GM23338 (cell line): Measurements from ENCODE around the gene NMRK2. TPM values are rescaled to one million over a fixed set of nuclear protein-coding genes. Genes with fewer than 3 reads are reported as not detected.

Source experiments
- ATAC-seq: fragments of 200-7000 bp; cut with Tn5 transposase; 3 replicates; pipeline ENCODE4 v1.9.1; 2020
- DNase-seq: peaks from one replicate; pipeline ENCODE4 v3.0.0-alpha.2; 2015; ENCODE audit warnings: low spot score
- H2AFZ ChIP-seq: fragments of 200-600 bp; sonication (generic); 2 replicates; pipeline ENCODE4 v1.8.0; 2016; ENCODE audit warnings: antibody characterized with exemption, mild to moderate bottlenecking, moderate library complexity
- H3F3A ChIP-seq: fragments of 200-600 bp; sonication (generic); replicated peaks from 2 replicates; pipeline ENCODE4 v1.8.0; 2017; ENCODE audit warnings: antibody characterized with exemption, mixed run types, low read depth
- H3K27ac ChIP-seq: fragments of 200-600 bp; sonication (generic); 2 replicates; pipeline ENCODE4 v1.6.1; 2016; ENCODE audit warnings: low read depth
- H3K27me3 ChIP-seq: fragments of 200-600 bp; sonication (generic); 2 replicates; pipeline ENCODE4 v1.8.0; 2016; ENCODE audit warnings: mild to moderate bottlenecking, mixed run types, moderate library complexity; ENCODE audit not compliant: insufficient read depth
- H3K36me3 ChIP-seq: fragments of 200-600 bp; sonication (generic); 2 replicates; pipeline ENCODE4 v1.8.0; 2016; ENCODE audit warnings: mild to moderate bottlenecking; ENCODE audit not compliant: insufficient read depth
- H3K4me1 ChIP-seq: fragments of 200-600 bp; sonication (generic); 2 replicates; pipeline ENCODE4 v1.8.0; 2016; ENCODE audit warnings: mild to moderate bottlenecking, moderate library complexity; ENCODE audit not compliant: insufficient read depth
- H3K4me2 ChIP-seq: fragments of 200-600 bp; sonication (generic); 2 replicates; pipeline ENCODE4 v1.7.1; 2017; ENCODE audit warnings: mixed run types
- H3K4me3 ChIP-seq: fragments of 200-600 bp; sonication (generic); 2 replicates; pipeline ENCODE4 v1.6.1; 2016; ENCODE audit warnings: mixed run types
- H3K79me2 ChIP-seq: fragments of 200-600 bp; sonication (generic); replicated peaks from 2 replicates; pipeline ENCODE4 v1.8.0; 2017; ENCODE audit warnings: mild to moderate bottlenecking; ENCODE audit not compliant: insufficient read depth
- H3K9me2 ChIP-seq: fragments of 200-600 bp; sonication (generic); 2 replicates; pipeline ENCODE4 v1.8.0; 2017; ENCODE audit not compliant: insufficient read depth
- H4K20me1 ChIP-seq: fragments of 200-600 bp; sonication (generic); replicated peaks from 2 replicates; pipeline ENCODE4 v1.8.0; 2017; ENCODE audit warnings: mild to moderate bottlenecking; ENCODE audit not compliant: insufficient read depth
- H3K27ac Mint-ChIP-seq: 2 replicates; pipeline ENCODE4 v1.8.0; 2020; ENCODE audit warnings: inconsistent platforms, mild to moderate bottlenecking, moderate library complexity, mixed read lengths
- H3K27me3 Mint-ChIP-seq: 3 replicates; pipeline ENCODE4 v1.8.0; 2022; ENCODE audit warnings: low read depth, mild to moderate bottlenecking, moderate library complexity, mixed read lengths, inconsistent platforms; ENCODE audit not compliant: insufficient read depth, poor library complexity
- H3K36me3 Mint-ChIP-seq: 3 replicates; pipeline ENCODE4 v1.8.0; 2021; ENCODE audit warnings: low read depth, mild to moderate bottlenecking, inconsistent platforms, moderate library complexity, mixed read lengths
- H3K4me1 Mint-ChIP-seq: 3 replicates; pipeline ENCODE4 v1.8.0; 2020; ENCODE audit warnings: mild to moderate bottlenecking, inconsistent platforms, mixed read lengths
- H3K4me3 Mint-ChIP-seq: 3 replicates; pipeline ENCODE4 v1.8.0; 2021; ENCODE audit warnings: moderate library complexity, mild to moderate bottlenecking, inconsistent platforms, mixed read lengths
- H3K9me3 Mint-ChIP-seq: 3 replicates; pipeline ENCODE4 v1.8.0; 2020; ENCODE audit warnings: moderate library complexity, mild to moderate bottlenecking, inconsistent platforms, mixed read lengths
- CREB1 ChIP-seq: fragments of 250-450 bp; sonication (Bioruptor Pico); IDR thresholded peaks from 2 replicates; pipeline ENCODE4 v1.5.0; 2020; ENCODE audit warnings: low read depth, mild to moderate bottlenecking, moderate library complexity
- ETS1 ChIP-seq: IDR thresholded peaks from 2 replicates; pipeline ENCODE4 v1.6.1; 2016; ENCODE audit warnings: antibody characterized with exemption
- EZH2phosphoT487 ChIP-seq: fragments of 200-600 bp; sonication (generic); IDR thresholded peaks from one replicate; pipeline ENCODE4 v1.8.1; 2018; ENCODE audit warnings: antibody characterized with exemption; ENCODE audit not compliant: unreplicated experiment
- JUNB ChIP-seq: IDR thresholded peaks from one replicate; pipeline ENCODE4 v1.6.1; 2016; ENCODE audit warnings: antibody characterized with exemption; ENCODE audit not compliant: unreplicated experiment
- NANOG ChIP-seq: IDR thresholded peaks from 2 replicates; pipeline ENCODE4 v1.6.1; 2016; ENCODE audit warnings: antibody characterized with exemption, borderline replicate concordance
- POLR2AphosphoS5 ChIP-seq: IDR thresholded peaks from 2 replicates; pipeline ENCODE4 v1.6.1; 2016; ENCODE audit warnings: antibody characterized with exemption, low read depth
- REST ChIP-seq: IDR thresholded peaks from one replicate; pipeline ENCODE4 v1.6.1; 2018; ENCODE audit warnings: antibody characterized with exemption; ENCODE audit not compliant: unreplicated experiment
- STAT1 ChIP-seq: IDR thresholded peaks from one replicate; pipeline ENCODE4 v1.6.1; 2016; ENCODE audit warnings: antibody characterized with exemption; ENCODE audit not compliant: unreplicated experiment
- ZNF331 ChIP-seq: fragments of 250-450 bp; sonication (Bioruptor Pico); IDR thresholded peaks from 2 replicates; pipeline ENCODE4 v1.5.0; 2020; ENCODE audit warnings: low read depth, mild to moderate bottlenecking, moderate library complexity
- polyA plus RNA-seq: library from polyadenylated mRNA; unstranded; fragments of >200 nt; fragmentation: Nextera tagmentation; extraction: Ambion mirVana; gene quantifications from 2 replicates; pipeline ENCODE4 v1.2.1, GENCODE V29; 2016
- total RNA-seq: library from RNA; depleted of rRNA; stranded (reverse); fragments of >200 nt; shearing (Covaris generic); gene quantifications from 2 replicates; pipeline ENCODE4 v1.2.3, GENCODE V29; 2014

NMRK2 gene
- total and polyA plus RNA-seq, 2 experiments from 2014 or later, result 55.9 to 65.3 TPM

GRCh38 chr19:3975637-3976087, 42.8 kb downstream of the NMRK2 start:
- Histone ChIP-seq H3K4me2 (no peak overlapping the region), H3K27ac (peak overlapping the region; percentile 87; the same call in 1 of the 2 replicates), H3K27me3 (no peaks in the 10 kb centered on the region), H3K4me1 (no peaks in the 10 kb centered on the region; the same call in 1 of the 2 replicates), H3K4me3 (no peak overlapping the region), H3K9me2 (no peaks in the 10 kb centered on the region), H3K36me3 (peaks cover 44% of the 10 kb centered on the region), H3F3A (peaks cover 68% of the 10 kb centered on the region), H4K20me1 (peaks cover 30% of the 10 kb centered on the region), H2AFZ (no peak overlapping the region), H3K79me2 (peaks cover 31% of the 10 kb centered on the region)
- TF ChIP-seq STAT1, result no peak
- TF ChIP-seq POLR2AphosphoS5, result peak; percentile 33
- TF ChIP-seq JUNB, result no peak
- no peak for TF ChIP-seq REST
- peaks cover 27% of the 10 kb centered on the region for H3K27me3 Mint-ChIP-seq
- peaks cover 5% of the 10 kb centered on the region; the same call in 2 of the 3 replicates for H3K4me1 Mint-ChIP-seq
- 0 out of 3 replicates have a peak overlapping the region, but pooled peaks have one; percentile 16 for H3K4me3 Mint-ChIP-seq
- H3K27ac Mint-ChIP-seq, result no peak overlapping the region
- no peaks in the 10 kb centered on the region; the same call in 2 of the 3 replicates for H3K9me3 Mint-ChIP-seq
- H3K36me3 Mint-ChIP-seq, result peaks cover 64% of the 10 kb centered on the region
- ATAC-seq, result no peak
- DNase-seq, result peak; percentile 22

- Histone ChIP-seq H3K27me3 (no peaks in the 10 kb centered on the region), H3K27ac (peak overlapping the region; percentile 55), H3K79me2 (peaks cover 40% of the 10 kb centered on the region), H3K4me1 (no peaks in the 10 kb centered on the region; the same call in 1 of the 2 replicates), H4K20me1 (peaks cover 40% of the 10 kb centered on the region), H3K4me3 (no peak overlapping the region), H3K9me2 (no peaks in the 10 kb centered on the region), H3F3A (peaks cover 75% of the 10 kb centered on the region), H3K36me3 (peaks cover 55% of the 10 kb centered on the region), H3K4me2 (no peak overlapping the region), H2AFZ (no peak overlapping the region)
- H3K4me3 Mint-ChIP-seq, result no peak overlapping the region
- DNase-seq, result peak; percentile 7
- peaks cover 20% of the 10 kb centered on the region for H3K27me3 Mint-ChIP-seq
- H3K36me3 Mint-ChIP-seq, result peaks cover 72% of the 10 kb centered on the region
- no peak overlapping the region; the same call in 1 of the 2 replicates for H3K27ac Mint-ChIP-seq
- H3K4me1 Mint-ChIP-seq, result peaks cover 5% of the 10 kb centered on the region; the same call in 2 of the 3 replicates
- no peak for ATAC-seq
- no peaks in the 10 kb centered on the region for H3K9me3 Mint-ChIP-seq
- no peak for TF ChIP-seq EZH2phosphoT487
- TF ChIP-seq CREB1 (CRISPR knock-in tag), result no peak
- no peak for TF ChIP-seq NANOG
- no peak for TF ChIP-seq ETS1
- no peak for TF ChIP-seq ZNF331 (CRISPR knock-in tag)
- TF ChIP-seq STAT1, result no peak
- TF ChIP-seq POLR2AphosphoS5, result no peak; the same call in 1 of the 2 replicates
- TF ChIP-seq REST, result no peak
Measured at GRCh38 chr19:3976495-3977241, 43.8 kb downstream of the NMRK2 start.
